Measurements from ENCODE around the gene LSS. TPM values are rescaled to one million over a fixed set of nuclear protein-coding genes. Genes with fewer than 3 reads are reported as not detected.
A peak's percentile ranks its signal among the peaks of the same experiment; 100 is the strongest.
"Not testable (repeated sequence)": the region's sequence is repeated elsewhere in the genome, so short reads cannot be mapped to it uniquely, and the experiment has no call there.

LSS gene
- total RNA-seq, 4 donors from 2014 or later: 43.7 to 172 (median 66.5) TPM

DNA sequence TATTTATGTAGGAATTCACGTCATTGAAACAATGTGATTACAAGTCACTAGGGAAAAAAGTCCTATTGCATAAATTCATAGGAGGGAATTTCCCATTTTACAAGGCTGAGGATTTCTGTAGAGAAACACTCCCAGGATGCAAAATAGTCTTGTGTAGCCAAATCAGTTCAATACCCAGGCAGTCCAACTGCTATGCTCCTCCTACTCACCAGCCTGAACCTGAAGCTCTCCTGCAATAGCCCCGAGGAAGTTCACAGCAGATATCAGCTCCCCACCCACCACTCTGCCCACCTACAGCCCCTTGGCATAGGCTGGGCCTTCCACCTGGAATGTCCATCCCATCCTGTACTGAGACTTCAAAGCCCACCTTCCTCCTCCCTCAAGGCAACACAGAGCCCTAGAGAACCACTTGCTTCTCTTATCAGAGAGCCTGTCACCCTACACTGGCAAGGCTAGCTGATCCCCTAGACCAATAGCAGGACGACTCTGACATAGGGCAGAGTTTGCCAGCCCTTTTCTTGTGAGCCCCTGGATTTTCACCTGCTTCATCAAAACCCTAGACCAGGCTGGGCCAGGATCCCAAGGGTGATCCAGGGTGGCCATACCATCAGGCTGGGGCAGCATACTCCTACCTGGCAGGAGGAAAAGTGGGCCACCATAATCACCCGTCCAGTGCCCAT lies 1.5 kb downstream of the LSS start:
- TF ChIP-seq CTCF (IDR thresholded peaks at IDR 0.05): no peak
- no peak for TF ChIP-seq POLR2A (IDR thresholded peaks at IDR 0.05)
- peak overlapping the region in 2 of 4 donors; percentile 84 to 89 for H3K4me3 ChIP-seq

DNA sequence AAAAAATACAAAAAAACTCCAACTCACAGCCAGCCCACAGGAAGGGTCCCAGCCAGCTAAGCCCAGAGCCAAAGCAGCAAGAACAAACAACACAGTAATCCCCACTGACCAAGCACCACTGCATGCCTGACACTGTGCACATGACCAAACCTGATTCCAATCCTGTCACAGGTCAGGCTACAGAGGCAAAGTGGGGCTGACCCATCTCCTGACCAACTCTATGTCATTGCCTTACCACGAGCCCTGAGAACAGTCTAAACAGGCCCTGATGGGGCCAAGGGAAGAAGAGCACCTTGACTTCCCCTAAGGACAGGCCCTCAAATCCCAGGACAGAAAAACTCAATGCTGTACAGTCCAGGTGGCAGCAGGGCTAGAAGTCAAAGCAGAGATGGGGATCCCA lies 2.4 kb downstream of the LSS start:
- Histone ChIP-seq H3K4me3 (no peak overlapping the region), H3K4me1 (peaks cover 0 to 24% (median 3%) of the 10 kb centered on the region in 4 donors), H3K36me3 (peaks cover 0 to 21% (median 0%) of the 10 kb centered on the region in 3 donors), H3K9me3 (no peaks in the 10 kb centered on the region), H3K27me3 (no peaks in the 10 kb centered on the region), H3K27ac (no peak overlapping the region)
- peak in 2 of 3 donors; percentile 32 to 37 for DNase-seq
- TF ChIP-seq POLR2A (IDR thresholded peaks at IDR 0.05) (no peak), CTCF (IDR thresholded peaks at IDR 0.05) (no peak)

More for the DNA sequence above, 1.5 kb downstream of the LSS start:
- Histone ChIP-seq H3K36me3 (peaks cover 0 to 17% (median 0%) of the 10 kb centered on the region in 3 donors), H3K4me1 (peaks cover 0 to 24% (median 3%) of the 10 kb centered on the region in 4 donors), H3K27ac (peak overlapping the region in 2 of 4 donors; percentile 5 to 78), H3K9me3 (no peaks in the 10 kb centered on the region), H3K27me3 (no peaks in the 10 kb centered on the region)
- DNase-seq: peak in 1 of 3 donors; percentile 46

DNA sequence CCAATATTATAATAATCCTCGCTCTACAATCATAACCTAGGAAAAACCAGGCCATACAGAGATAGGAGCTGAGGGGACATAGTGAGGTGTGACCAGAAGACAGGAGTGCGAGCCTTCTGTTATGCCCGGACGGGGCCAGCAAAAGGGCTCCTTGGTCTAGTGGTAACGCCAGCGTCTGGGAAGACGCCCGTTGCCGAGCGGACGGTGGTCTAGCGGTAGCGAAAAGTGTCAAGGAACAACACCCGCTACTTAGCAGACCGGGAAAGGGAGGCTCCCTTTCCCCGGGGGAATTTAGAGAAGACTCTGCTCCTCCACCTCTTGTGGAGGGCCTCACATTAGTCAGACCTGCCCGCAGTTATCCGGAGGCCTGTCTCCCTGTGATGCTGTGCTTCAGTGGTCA lies 4.9 kb downstream of the LSS start:
- H3K9me3 ChIP-seq, H3K4me3 ChIP-seq, H3K27me3 ChIP-seq, H3K27ac ChIP-seq: not testable (repeated sequence)
- H3K36me3 ChIP-seq: peaks cover 0 to 42% (median 0%) of the 10 kb centered on the region in 3 donors
- peaks cover 0 to 19% (median 3%) of the 10 kb centered on the region in 4 donors for H3K4me1 ChIP-seq
- peak in 1 of 3 donors; percentile 35 for DNase-seq

- Histone ChIP-seq H3K9me3 (no peaks in the 10 kb centered on the region), H3K4me3 (no peak overlapping the region), H3K36me3 (peaks cover 0 to 44% (median 0%) of the 10 kb centered on the region in 3 donors), H3K4me1 (peaks cover 0 to 19% (median 3%) of the 10 kb centered on the region in 4 donors), H3K27me3 (no peaks in the 10 kb centered on the region), H3K27ac (no peak overlapping the region)
- TF ChIP-seq CTCF (IDR thresholded peaks at IDR 0.05) (no peak), POLR2A (IDR thresholded peaks at IDR 0.05) (no peak)
- DNase-seq: peak in 1 of 3 donors; percentile 10
Measured at GRCh38 chr21:46223217-46223616, 5.4 kb downstream of the LSS start.

- H3K4me1 ChIP-seq: peaks cover 0 to 14% (median 3%) of the 10 kb centered on the region in 4 donors
- peak in 1 of 3 donors; percentile 30 for DNase-seq
- H3K9me3 ChIP-seq: no peaks in the 10 kb centered on the region
- H3K27ac ChIP-seq: no peak overlapping the region
- peaks cover 0 to 50% (median 0%) of the 10 kb centered on the region in 3 donors for H3K36me3 ChIP-seq
- H3K27me3 ChIP-seq: no peaks in the 10 kb centered on the region
- H3K4me3 ChIP-seq: no peak overlapping the region
- TF ChIP-seq CTCF (IDR thresholded peaks at IDR 0.05) (no peak), POLR2A (IDR thresholded peaks at IDR 0.05) (no peak)
Measured at GRCh38 chr21:46222436-46223116, 6.0 kb downstream of the LSS start.

Data from Peyer's patch (tissue), 4 donors.